CD4-positive, alpha-beta T cell (primary cell): ENCODE measurements around the gene METTL18. TPM values are rescaled to one million over a fixed set of nuclear protein-coding genes. Genes with fewer than 3 reads are reported as not detected.

Experiments used
- ATAC-seq: fragments of 200-7000 bp; cut with Tn5 transposase; one replicate; pipeline ENCODE4 v1.10.0; 2022; ENCODE audit warnings: mild to moderate bottlenecking; ENCODE audit not compliant: poor library complexity
- CTCF ChIA-PET: fragments of 350-600 bp; sonication (Branson Sonifier 250); formaldehyde crosslinking; loops from one replicate; lab custom pipeline; 2021; ENCODE audit warnings: antibody characterized with exemption, inconsistent platforms; lab: Charles Lee
- POLR2A ChIA-PET: fragments of 350-600 bp; sonication (Branson Sonifier 250); formaldehyde crosslinking; loops from one replicate; lab custom pipeline; 2021; ENCODE audit warnings: antibody characterized with exemption, inconsistent platforms; lab: Charles Lee
- DNase-seq, 14 experiments: peaks; one replicate each; pipeline ENCODE4 v3.0.0-alpha.2; 2013 to 2020; ENCODE audit warnings: mixed read lengths in 2 of 14
- H3K27ac ChIP-seq, 2 donors: one replicate each; pipeline versions ENCODE4 v1.5.1 to v1.7.0; 2013; ENCODE audit warnings: low read length in 2 of 2, low read depth in 1 of 2, mild to moderate bottlenecking in 1 of 2
- H3K27me3 ChIP-seq, 2 experiments: 1 replicate in 1 of 2; 2 replicates in 1 of 2; pipeline versions ENCODE4 v1.6.1 to v1.7.0; 2013; ENCODE audit warnings: low read length in 2 of 2, control low read depth in 1 of 2, mild to moderate bottlenecking in 1 of 2, moderate library complexity in 1 of 2; ENCODE audit not compliant: insufficient read depth in 2 of 2, control insufficient read depth in 1 of 2
- H3K36me3 ChIP-seq: one replicate; pipeline ENCODE4 v1.6.1; 2013; ENCODE audit warnings: low read length, control low read depth; ENCODE audit not compliant: insufficient read depth
- H3K4me1 ChIP-seq: one replicate; pipeline ENCODE4 v1.6.1; 2013; ENCODE audit warnings: low read length, control low read depth; ENCODE audit not compliant: insufficient read depth
- H3K4me3 ChIP-seq: one replicate; pipeline ENCODE4 v1.5.1; 2013; ENCODE audit warnings: mild to moderate bottlenecking, low read length, moderate library complexity
- H3K9me3 ChIP-seq, 2 experiments: 1 replicate in 1 of 2; 2 replicates in 1 of 2; pipeline versions ENCODE4 v1.6.1 to v1.7.0; 2013; ENCODE audit warnings: low read length in 2 of 2, mild to moderate bottlenecking in 2 of 2, control low read depth in 1 of 2, moderate library complexity in 1 of 2; ENCODE audit not compliant: control insufficient read depth in 1 of 2, insufficient read depth in 1 of 2
- H3K27ac Mint-ChIP-seq: one replicate; pipeline ENCODE4 v1.8.0; 2020; ENCODE audit warnings: mixed read lengths
- H3K27me3 Mint-ChIP-seq: one replicate; pipeline ENCODE4 v1.8.0; 2021; ENCODE audit warnings: mixed read lengths
- H3K36me3 Mint-ChIP-seq: one replicate; pipeline ENCODE4 v1.8.0; 2021; ENCODE audit warnings: low read depth, mixed read lengths
- H3K4me1 Mint-ChIP-seq: one replicate; pipeline ENCODE4 v1.8.0; 2021; ENCODE audit warnings: low read depth, mixed read lengths
- H3K4me3 Mint-ChIP-seq: one replicate; pipeline ENCODE4 v1.8.0; 2020; ENCODE audit warnings: mild to moderate bottlenecking, mixed read lengths
- H3K9me3 Mint-ChIP-seq: one replicate; pipeline ENCODE4 v1.8.0; 2020; ENCODE audit warnings: mixed read lengths
- intact Hi-C, 2 experiments: fragments of 100-400 bp; cut with DNase I in 1 of 2; cut with micrococcal nuclease in 1 of 2; formaldehyde crosslinking; loops; one replicate each; pipeline versions ENCODE4 v1.15.1 to v1.9.0; 2023 to 2025; cut with DNase I, micrococcal nuclease
- total RNA-seq, 174 experiments: library from RNA in 2 of 174; stranded (reverse) in 2 of 174; gene quantifications; one replicate each; pipeline ENCODE4 v1.2.3 and lab custom pipeline; 2021 to 2026
- TF ChIP-seq, protein P1 (sequence below): fragments of 200-600 bp; IDR thresholded peaks from one replicate; pipeline ENCODE4 v1.8.0; 2022; ENCODE audit warnings: antibody characterized with exemption, mild to moderate bottlenecking

METTL18 gene
- total RNA-seq, 2 experiments from 2014 or later: 5.1 to 5.6 TPM

GRCh38 chr1:169833179-169833901 is 38.6 kb upstream of the METTL18 start:
- no peak for ATAC-seq
- Mint-ChIP-seq H3K9me3 (peaks cover 4% of the 10 kb centered on the region), H3K4me3 (no peak overlapping the region), H3K4me1 (no peaks in the 10 kb centered on the region), H3K27ac (no peak overlapping the region), H3K36me3 (peaks cover 44% of the 10 kb centered on the region), H3K27me3 (no peaks in the 10 kb centered on the region)
- intact Hi-C loops: no loop called here
- CTCF ChIA-PET: interaction anchor here (0.7 kb wide), 1 partner anchor 1481 kb away, joined by 3 read pairs; the partner anchor contains the start of gene FMO4
- Histone ChIP-seq H3K27me3 (no peaks in the 10 kb centered on the region), H3K4me1 (no peaks in the 10 kb centered on the region), H3K4me3 (no peak overlapping the region), H3K36me3 (peaks cover 8% of the 10 kb centered on the region), H3K27ac (no peak overlapping the region), H3K9me3 (no peaks in the 10 kb centered on the region)
- no peak for DNase-seq
- POLR2A ChIA-PET: no interaction called here
- TF ChIP-seq, protein P1, sequence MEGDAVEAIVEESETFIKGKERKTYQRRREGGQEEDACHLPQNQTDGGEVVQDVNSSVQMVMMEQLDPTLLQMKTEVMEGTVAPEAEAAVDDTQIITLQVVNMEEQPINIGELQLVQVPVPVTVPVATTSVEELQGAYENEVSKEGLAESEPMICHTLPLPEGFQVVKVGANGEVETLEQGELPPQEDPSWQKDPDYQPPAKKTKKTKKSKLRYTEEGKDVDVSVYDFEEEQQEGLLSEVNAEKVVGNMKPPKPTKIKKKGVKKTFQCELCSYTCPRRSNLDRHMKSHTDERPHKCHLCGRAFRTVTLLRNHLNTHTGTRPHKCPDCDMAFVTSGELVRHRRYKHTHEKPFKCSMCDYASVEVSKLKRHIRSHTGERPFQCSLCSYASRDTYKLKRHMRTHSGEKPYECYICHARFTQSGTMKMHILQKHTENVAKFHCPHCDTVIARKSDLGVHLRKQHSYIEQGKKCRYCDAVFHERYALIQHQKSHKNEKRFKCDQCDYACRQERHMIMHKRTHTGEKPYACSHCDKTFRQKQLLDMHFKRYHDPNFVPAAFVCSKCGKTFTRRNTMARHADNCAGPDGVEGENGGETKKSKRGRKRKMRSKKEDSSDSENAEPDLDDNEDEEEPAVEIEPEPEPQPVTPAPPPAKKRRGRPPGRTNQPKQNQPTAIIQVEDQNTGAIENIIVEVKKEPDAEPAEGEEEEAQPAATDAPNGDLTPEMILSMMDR: no peak

DNA sequence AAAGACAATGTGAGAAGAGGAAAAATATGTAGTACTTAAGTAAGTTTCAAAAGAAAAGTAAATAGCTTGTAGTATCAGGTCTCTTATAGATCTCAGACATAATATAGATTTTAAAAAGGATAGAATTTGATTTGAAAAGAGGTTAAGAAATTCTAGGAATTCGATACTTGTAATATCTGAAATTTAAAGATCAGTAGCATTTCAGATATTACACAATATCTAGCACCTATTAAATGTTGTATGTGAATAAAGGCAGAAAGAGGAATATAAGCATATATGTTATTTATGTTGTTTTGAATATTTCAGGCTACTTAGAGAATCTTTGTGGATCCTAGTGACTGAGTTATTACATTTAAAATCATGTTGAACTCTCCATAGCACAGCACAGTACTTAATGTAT is 35.0 kb upstream of the METTL18 start:
- Mint-ChIP-seq H3K4me1 (no peaks in the 10 kb centered on the region), H3K4me3 (no peak overlapping the region), H3K27ac (no peak overlapping the region), H3K36me3 (peaks cover 36% of the 10 kb centered on the region), H3K9me3 (no peaks in the 10 kb centered on the region), H3K27me3 (no peaks in the 10 kb centered on the region)
- no peaks in the 10 kb centered on the region for H3K27me3 ChIP-seq
- intact Hi-C loops: no loop called here
- H3K9me3 ChIP-seq: no peaks in the 10 kb centered on the region
- POLR2A ChIA-PET: no interaction called here
- TF ChIP-seq, protein P1: no peak
- H3K36me3 ChIP-seq: peaks cover 8% of the 10 kb centered on the region
- no peaks in the 10 kb centered on the region for H3K4me1 ChIP-seq
- DNase-seq (no peak), ATAC-seq (no peak)
- CTCF ChIA-PET: no interaction called here
- no peak overlapping the region for H3K4me3 ChIP-seq
- H3K27ac ChIP-seq: no peak overlapping the region

- Mint-ChIP-seq H3K36me3 (peaks cover 15% of the 10 kb centered on the region), H3K4me1 (no peaks in the 10 kb centered on the region), H3K4me3 (no peak overlapping the region), H3K27me3 (no peaks in the 10 kb centered on the region), H3K9me3 (no peaks in the 10 kb centered on the region), H3K27ac (no peak overlapping the region)
- ChIA-PET POLR2A (no interaction called here), CTCF (no interaction called here)
- H3K4me1 ChIP-seq: no peaks in the 10 kb centered on the region
- no peaks in the 10 kb centered on the region for H3K27me3 ChIP-seq
- H3K4me3 ChIP-seq: no peak overlapping the region
- TF ChIP-seq, protein P1: no peak
- H3K27ac ChIP-seq: no peak overlapping the region
- H3K9me3 ChIP-seq: no peaks in the 10 kb centered on the region
- no peaks in the 10 kb centered on the region for H3K36me3 ChIP-seq
- DNase-seq (no peak), ATAC-seq (no peak)
- intact Hi-C loops: no loop called here
Measured at GRCh38 chr1:169824153-169824552, 29.4 kb upstream of the METTL18 start.
